Hematopoietic multipotent progenitor cell treated with erythropoietin and hydrocortisone succinate and interleukin-3 and kit ligand, for 8 days (in vitro differentiated cells): Measurements from ENCODE around the gene PLIN3.
"Not testable (repeated sequence)": the region's sequence is repeated elsewhere in the genome, so short reads cannot be mapped to it uniquely, and the experiment has no call there.

Experiments
- DNase-seq: peaks from one replicate; pipeline ENCODE4 v3.0.0-alpha.2; 2015

The PLIN3 gene, protein sequence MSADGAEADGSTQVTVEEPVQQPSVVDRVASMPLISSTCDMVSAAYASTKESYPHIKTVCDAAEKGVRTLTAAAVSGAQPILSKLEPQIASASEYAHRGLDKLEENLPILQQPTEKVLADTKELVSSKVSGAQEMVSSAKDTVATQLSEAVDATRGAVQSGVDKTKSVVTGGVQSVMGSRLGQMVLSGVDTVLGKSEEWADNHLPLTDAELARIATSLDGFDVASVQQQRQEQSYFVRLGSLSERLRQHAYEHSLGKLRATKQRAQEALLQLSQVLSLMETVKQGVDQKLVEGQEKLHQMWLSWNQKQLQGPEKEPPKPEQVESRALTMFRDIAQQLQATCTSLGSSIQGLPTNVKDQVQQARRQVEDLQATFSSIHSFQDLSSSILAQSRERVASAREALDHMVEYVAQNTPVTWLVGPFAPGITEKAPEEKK

GRCh38 chr19:4867534-4868285 is at the start of gene PLIN3:
Gene PLIN3, minus strand, starts transcription at chr19:4867667. Its CDS starts 6,273 bp downstream, at chr19:4861394.
- DNase-seq: peak; percentile 90

- no peak for DNase-seq
Observed at GRCh38 chr19:4916292-4917082, 49.0 kb upstream of the PLIN3 start.

DNA sequence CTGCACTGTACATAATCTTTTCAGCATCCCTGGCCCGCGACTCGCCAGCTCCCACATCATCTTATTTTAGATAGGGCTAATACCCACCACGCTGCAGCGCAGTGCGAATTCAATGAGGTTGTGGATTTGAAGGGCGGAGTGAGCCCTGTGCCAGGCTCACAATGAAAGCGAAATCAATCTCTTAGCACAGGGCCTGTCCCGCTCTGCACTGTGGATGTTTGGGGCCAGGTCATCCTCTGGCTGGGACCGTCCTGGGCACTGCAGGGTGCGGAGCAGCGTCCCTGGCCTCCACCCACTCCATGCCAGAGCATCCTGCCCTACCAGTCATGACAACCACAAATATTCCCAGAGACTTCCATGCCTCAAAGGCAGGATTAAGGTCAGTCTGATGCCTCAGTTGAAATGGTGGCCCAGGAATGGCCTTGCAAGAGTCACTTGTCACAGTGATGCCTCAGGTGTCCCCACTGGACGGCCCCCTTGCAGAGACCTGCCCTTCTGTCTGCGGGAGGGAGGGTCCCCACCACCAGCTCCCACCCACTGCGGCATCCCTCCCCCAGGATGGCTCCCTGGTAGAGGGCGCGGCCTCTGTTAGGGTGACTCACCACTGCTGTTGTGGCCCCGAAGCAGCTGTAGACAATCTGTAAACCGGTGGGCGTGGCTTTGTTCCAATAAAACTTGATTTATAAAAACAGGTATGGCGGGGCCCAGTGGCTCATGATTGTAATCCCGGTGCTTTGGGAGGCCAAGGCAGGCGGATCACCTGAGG is 47.5 kb upstream of the PLIN3 start:
- DNase-seq: peak; percentile 68

- no peak for DNase-seq
Observed at GRCh38 chr19:4913996-4914735, 46.7 kb upstream of the PLIN3 start.

GRCh38 chr19:4911786-4912672 is 44.6 kb upstream of the PLIN3 start:
- peak; percentile 79 for DNase-seq

- no peak for DNase-seq
Observed at GRCh38 chr19:4911314-4911713, 43.8 kb upstream of the PLIN3 start.

- peak; percentile 45 for DNase-seq
Observed at GRCh38 chr19:4910594-4911281, 43.3 kb upstream of the PLIN3 start.

GRCh38 chr19:4909897-4910593 is 42.6 kb upstream of the PLIN3 start:
- DNase-seq: peak; percentile 94

- peak; percentile 74 for DNase-seq
Observed at GRCh38 chr19:4909156-4909896, 41.9 kb upstream of the PLIN3 start, which contains the start of gene UHRF1. Gene UHRF1, plus strand, starts transcription at chr19:4909501. Its CDS starts 1,385 bp downstream, at chr19:4910886.

DNA sequence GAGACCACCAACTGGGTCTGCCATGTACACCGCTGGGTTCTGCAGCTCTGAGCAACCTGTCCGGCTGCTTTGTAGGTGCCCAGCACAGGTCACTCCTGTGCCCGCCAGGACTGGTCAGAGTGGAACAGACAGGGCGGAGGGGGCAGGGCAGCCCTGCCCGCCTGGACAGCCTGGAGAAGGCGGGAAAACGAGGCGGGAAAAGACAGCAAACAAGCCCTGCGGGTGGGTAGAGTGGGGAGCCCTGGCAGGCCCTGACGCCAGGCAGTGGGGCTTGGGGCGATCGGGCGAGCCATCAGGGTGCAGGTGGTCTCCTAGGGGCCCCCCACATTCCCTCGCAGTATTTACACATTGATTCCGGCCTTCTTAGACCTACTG is 41.3 kb upstream of the PLIN3 start:
- DNase-seq: no peak

GRCh38 chr19:4908360-4908759 is 40.9 kb upstream of the PLIN3 start:
- DNase-seq: no peak

GRCh38 chr19:4906963-4907362 is 39.5 kb upstream of the PLIN3 start:
- no peak for DNase-seq

DNA sequence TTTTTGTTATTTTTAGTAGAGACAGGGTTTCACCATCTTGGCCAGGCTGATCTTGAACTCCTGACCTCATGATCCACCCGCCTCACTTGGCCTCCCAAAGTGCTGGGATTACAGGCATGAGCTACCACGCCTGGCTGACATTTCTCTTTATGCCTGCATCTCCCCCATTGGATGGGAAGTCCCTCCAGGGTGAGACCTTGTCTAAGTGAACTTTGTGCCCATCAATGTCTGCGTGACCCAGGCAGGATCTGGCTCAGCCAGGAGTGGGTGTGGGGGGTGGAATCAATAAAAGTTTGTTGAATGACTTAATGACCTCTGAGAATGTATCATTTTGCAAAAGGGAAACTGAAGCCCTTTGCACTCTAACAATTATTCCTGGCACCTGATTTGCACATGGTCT is 37.0 kb upstream of the PLIN3 start:
- no peak for DNase-seq

DNA sequence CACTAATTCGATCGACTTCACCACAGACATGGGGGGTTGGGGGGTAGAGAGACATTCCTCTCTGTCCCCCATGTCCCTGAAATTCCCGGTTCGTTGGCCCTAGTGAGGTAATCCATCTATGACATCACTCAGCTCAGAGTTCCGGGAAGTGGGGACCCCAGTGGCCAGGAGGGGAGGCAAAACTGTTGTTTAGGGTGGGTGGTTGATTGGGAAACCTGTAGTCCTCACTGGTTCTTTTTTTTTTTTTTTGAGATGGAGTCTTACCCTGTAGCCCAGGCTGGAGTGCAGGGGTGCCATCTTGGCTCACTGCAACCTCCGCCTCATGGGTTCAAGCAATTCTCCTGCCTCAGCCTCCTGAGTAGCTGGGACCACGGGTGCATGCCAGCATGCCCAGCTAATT is 35.3 kb upstream of the PLIN3 start, which contains the start of gene ARRDC5:
ARRDC5 (minus strand) TSS at position 101 of the 400 bp plus-strand sequence; CDS start at position 30, 71 bp downstream.
- no peak for DNase-seq

DNA sequence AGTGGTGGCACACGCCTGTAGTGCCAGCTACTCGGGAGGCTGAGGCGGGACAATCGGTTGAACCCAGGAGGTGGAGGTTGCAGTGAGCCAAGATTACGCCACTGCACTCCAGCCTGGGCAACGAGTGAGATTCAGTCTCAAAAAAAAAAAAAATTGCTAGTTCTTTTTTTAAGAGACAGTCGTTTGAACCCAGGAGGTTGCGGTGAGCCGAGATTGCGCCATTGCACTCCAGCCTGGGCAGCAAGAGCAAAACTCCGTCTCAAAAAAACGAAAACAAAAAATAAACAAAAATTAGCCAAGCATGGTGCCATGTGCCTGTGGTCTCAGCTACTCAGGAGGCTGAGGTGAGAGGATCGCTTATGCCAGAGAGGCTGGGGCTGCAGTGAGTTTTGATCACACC is 33.4 kb upstream of the PLIN3 start:
- not testable (repeated sequence) for DNase-seq

GRCh38 chr19:4897146-4897545 is 29.7 kb upstream of the PLIN3 start:
- no peak for DNase-seq

DNA sequence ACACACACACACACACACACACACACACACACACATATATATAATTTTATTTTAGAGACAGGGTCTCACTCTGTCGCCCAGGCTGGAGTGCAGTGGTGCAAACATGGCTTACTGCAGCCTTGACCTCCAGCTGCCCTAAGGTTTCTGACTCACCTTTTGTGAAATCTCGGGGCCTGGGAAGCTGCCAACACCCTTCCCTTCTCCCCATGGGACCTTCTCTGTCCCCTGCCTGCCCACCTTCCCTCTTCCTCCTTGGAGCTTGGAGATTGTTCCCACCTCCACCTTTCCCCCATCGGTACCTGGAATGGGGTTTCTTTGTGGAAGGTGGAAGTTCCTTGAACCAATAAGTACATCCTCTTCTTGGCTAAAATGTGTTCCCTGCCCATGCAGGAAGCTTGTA is 28.9 kb upstream of the PLIN3 start:
- no peak for DNase-seq

DNA sequence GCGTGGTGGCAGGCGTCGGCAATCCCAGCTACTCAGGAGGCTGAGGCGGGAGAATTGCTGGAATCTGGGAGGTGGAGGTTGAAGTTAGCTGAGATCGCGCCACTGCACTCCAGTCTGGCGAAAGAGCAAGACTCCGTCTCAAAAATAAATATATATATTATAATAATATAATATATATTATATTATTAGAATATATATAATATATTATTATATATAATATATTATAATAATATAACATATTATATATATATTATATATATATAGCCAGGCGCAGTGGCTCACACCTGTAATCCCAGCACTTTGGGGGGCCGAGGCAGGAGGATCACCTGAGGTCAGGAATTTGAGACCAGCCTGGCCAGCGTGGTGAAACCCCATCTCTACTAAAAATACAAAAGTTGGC is 25.5 kb upstream of the PLIN3 start:
- DNase-seq: not testable (repeated sequence)
